Astrocyte of the spinal cord (primary cell): ENCODE measurements around the gene NAMPT.

ENCODE experiments used
- DNase-seq: peaks from one replicate; pipeline ENCODE4 v3.0.0; 2011; ENCODE audit warnings: low read depth, low spot score
- H3K4me3 ChIP-seq: 2 replicates; pipeline ENCODE4 v1.5.1; 2011; ENCODE audit warnings: low read depth, mild to moderate bottlenecking, low read length, moderate library complexity
- CTCF ChIP-seq: IDR thresholded peaks from 2 replicates; pipeline ENCODE4 v1.5.1; 2012; ENCODE audit warnings: low read depth, mild to moderate bottlenecking, low read length, inconsistent platforms
- in situ Hi-C: cut with HindIII; loops from 2 replicates; pipeline ENCODE4 v1.10.0; 2017; ENCODE audit warnings: low sequenced_read_pairs

Gene NAMPT

GRCh38 chr7:106277976-106278375 lies 6.8 kb downstream of the NAMPT start:
- no peak for TF ChIP-seq CTCF
- no peak overlapping the region for H3K4me3 ChIP-seq
- in situ Hi-C loops, result no loop called here
- peak; percentile 28 for DNase-seq

GRCh38 chr7:106276513-106276912 lies 8.3 kb downstream of the NAMPT start:
- no peak for TF ChIP-seq CTCF
- no peak for DNase-seq
- in situ Hi-C loops, result no loop called here
- H3K4me3 ChIP-seq, result no peak overlapping the region

- DNase-seq, result no peak
- in situ Hi-C loops, result no loop called here
- TF ChIP-seq CTCF, result no peak
- H3K4me3 ChIP-seq, result no peak overlapping the region
Measured at GRCh38 chr7:106273009-106273668, 11.6 kb downstream of the NAMPT start.

- no peak for DNase-seq
- H3K4me3 ChIP-seq, result no peak overlapping the region
- in situ Hi-C loops, result no loop called here
- no peak for TF ChIP-seq CTCF
Measured at GRCh38 chr7:106270122-106270977, 14.4 kb downstream of the NAMPT start.

GRCh38 chr7:106269254-106269961 lies 15.4 kb downstream of the NAMPT start:
- DNase-seq, result no peak
- no peak for TF ChIP-seq CTCF

GRCh38 chr7:106265133-106265532 lies 19.6 kb downstream of the NAMPT start:
- no peak for DNase-seq
- no peak overlapping the region for H3K4me3 ChIP-seq
- in situ Hi-C loops, result no loop called here
- TF ChIP-seq CTCF, result no peak

More at GRCh38 chr7:106269254-106269961, 15.4 kb downstream of the NAMPT start:
- in situ Hi-C loops, result no loop called here
- H3K4me3 ChIP-seq, result no peak overlapping the region
